GM12892 (cell line): ENCODE results near the gene SLC30A7.
"Not testable (repeated sequence)": the region's sequence is repeated elsewhere in the genome, so short reads cannot be mapped to it uniquely, and the experiment has no call there.

ENCODE experiments used
- DNase-seq: peaks from one replicate; pipeline ENCODE4 v3.0.0; 2011; ENCODE audit not compliant: insufficient read length
- FAIRE-seq: peaks from 2 replicates; lab custom pipeline; 2011; peaks lifted over from hg19 to GRCh38; lab: Jason Lieb, UNC
- POLR2A ChIP-seq: IDR thresholded peaks from 2 replicates; pipeline ENCODE4 v1.6.1; 2011; ENCODE audit warnings: low read depth, low read length, control low read depth
- POLR2AphosphoS5 ChIP-seq: IDR thresholded peaks from 2 replicates; pipeline ENCODE4 v1.6.1; 2011; ENCODE audit warnings: low read depth, low read length, control low read depth
- TAF1 ChIP-seq: IDR thresholded peaks from 2 replicates; pipeline ENCODE4 v1.6.1; 2011; ENCODE audit warnings: low read depth, mild to moderate bottlenecking, control low read depth, low read length, borderline replicate concordance

Gene SLC30A7

GRCh38 chr1:100927276-100927675 is 31.4 kb downstream of the SLC30A7 start:
- TF ChIP-seq POLR2AphosphoS5 (no peak), POLR2A (no peak), TAF1 (no peak)
- FAIRE-seq = no peak

GRCh38 chr1:100928128-100928527 is 32.2 kb downstream of the SLC30A7 start:
- no peak for DNase-seq
- peak; percentile 5 for FAIRE-seq
- TF ChIP-seq POLR2AphosphoS5 (no peak), TAF1 (no peak), POLR2A (no peak)

More at GRCh38 chr1:100927276-100927675, 31.4 kb downstream of the SLC30A7 start:
- DNase-seq = no peak

GRCh38 chr1:100930494-100930893 is 34.6 kb downstream of the SLC30A7 start:
- no peak for FAIRE-seq
- no peak for DNase-seq
- TF ChIP-seq POLR2A (no peak), TAF1 (no peak), POLR2AphosphoS5 (no peak)

GRCh38 chr1:100931716-100932115 is 35.8 kb downstream of the SLC30A7 start:
- DNase-seq = no peak
- no peak for FAIRE-seq
- no peak for TF ChIP-seq TAF1
- no peak for TF ChIP-seq POLR2AphosphoS5
- TF ChIP-seq POLR2A = no peak

GRCh38 chr1:100933555-100933954 is 37.7 kb downstream of the SLC30A7 start:
- DNase-seq, FAIRE-seq: not testable (repeated sequence)

- FAIRE-seq = no peak
- DNase-seq = no peak
- TF ChIP-seq POLR2A (no peak), TAF1 (no peak), POLR2AphosphoS5 (no peak)
These were observed 40.5 kb downstream of the SLC30A7 start for GRCh38 chr1:100936194-100936967.

GRCh38 chr1:100941098-100941527 is 45.2 kb downstream of the SLC30A7 start:
- DNase-seq = no peak
- TF ChIP-seq POLR2A (no peak), TAF1 (no peak), POLR2AphosphoS5 (no peak)
- peak; percentile 36 for FAIRE-seq

GRCh38 chr1:100941580-100942216 is 45.8 kb downstream of the SLC30A7 start:
- DNase-seq = no peak
- no peak for FAIRE-seq
- no peak for TF ChIP-seq POLR2AphosphoS5
- TF ChIP-seq POLR2A = no peak
- TF ChIP-seq TAF1 = no peak

GRCh38 chr1:100942304-100943046 is 46.6 kb downstream of the SLC30A7 start:
- DNase-seq (no peak), FAIRE-seq (no peak)
- no peak for TF ChIP-seq POLR2AphosphoS5

- no peak for FAIRE-seq
- no peak for TF ChIP-seq POLR2A
- no peak for TF ChIP-seq POLR2AphosphoS5
- no peak for TF ChIP-seq TAF1
- DNase-seq = no peak
These were observed 47.6 kb downstream of the SLC30A7 start for GRCh38 chr1:100943533-100943932.

GRCh38 chr1:100946064-100946463 is 50.2 kb downstream of the SLC30A7 start:
- not testable (repeated sequence) for DNase-seq, FAIRE-seq

- DNase-seq, FAIRE-seq: not testable (repeated sequence)
These were observed 51.9 kb downstream of the SLC30A7 start for GRCh38 chr1:100947816-100948215.

- DNase-seq, FAIRE-seq: not testable (repeated sequence)
These were observed 53.0 kb downstream of the SLC30A7 start for GRCh38 chr1:100948721-100949405.

- FAIRE-seq = peak; percentile 40
These were observed 53.7 kb downstream of the SLC30A7 start for GRCh38 chr1:100949515-100950158.

More at GRCh38 chr1:100949515-100950158, 53.7 kb downstream of the SLC30A7 start:
- not testable (repeated sequence) for DNase-seq
